CD4-positive, alpha-beta T cell (primary cell): ENCODE results near the gene RIPOR2. TPM values are rescaled to one million over a fixed set of nuclear protein-coding genes. Genes with fewer than 3 reads are reported as not detected.

Experiments
- ATAC-seq: fragments of 200-7000 bp; cut with Tn5 transposase; one replicate; pipeline ENCODE4 v1.10.0; 2022; ENCODE audit warnings: mild to moderate bottlenecking; ENCODE audit not compliant: poor library complexity
- CTCF ChIA-PET: fragments of 350-600 bp; sonication (Branson Sonifier 250); formaldehyde crosslinking; loops from one replicate; lab custom pipeline; 2021; ENCODE audit warnings: antibody characterized with exemption, inconsistent platforms; lab: Charles Lee
- POLR2A ChIA-PET: fragments of 350-600 bp; sonication (Branson Sonifier 250); formaldehyde crosslinking; loops from one replicate; lab custom pipeline; 2021; ENCODE audit warnings: antibody characterized with exemption, inconsistent platforms; lab: Charles Lee
- DNase-seq, 14 experiments: peaks; one replicate each; pipeline ENCODE4 v3.0.0-alpha.2; 2013 to 2020; ENCODE audit warnings: mixed read lengths in 2 of 14
- H3K27ac ChIP-seq, 2 donors: one replicate each; pipeline versions ENCODE4 v1.5.1 to v1.7.0; 2013; ENCODE audit warnings: low read length in 2 of 2, low read depth in 1 of 2, mild to moderate bottlenecking in 1 of 2
- H3K27me3 ChIP-seq, 2 experiments: 1 replicate in 1 of 2; 2 replicates in 1 of 2; pipeline versions ENCODE4 v1.6.1 to v1.7.0; 2013; ENCODE audit warnings: low read length in 2 of 2, control low read depth in 1 of 2, mild to moderate bottlenecking in 1 of 2, moderate library complexity in 1 of 2; ENCODE audit not compliant: insufficient read depth in 2 of 2, control insufficient read depth in 1 of 2
- H3K36me3 ChIP-seq: one replicate; pipeline ENCODE4 v1.6.1; 2013; ENCODE audit warnings: low read length, control low read depth; ENCODE audit not compliant: insufficient read depth
- H3K4me1 ChIP-seq: one replicate; pipeline ENCODE4 v1.6.1; 2013; ENCODE audit warnings: low read length, control low read depth; ENCODE audit not compliant: insufficient read depth
- H3K4me3 ChIP-seq: one replicate; pipeline ENCODE4 v1.5.1; 2013; ENCODE audit warnings: mild to moderate bottlenecking, low read length, moderate library complexity
- H3K9me3 ChIP-seq, 2 experiments: 1 replicate in 1 of 2; 2 replicates in 1 of 2; pipeline versions ENCODE4 v1.6.1 to v1.7.0; 2013; ENCODE audit warnings: low read length in 2 of 2, mild to moderate bottlenecking in 2 of 2, control low read depth in 1 of 2, moderate library complexity in 1 of 2; ENCODE audit not compliant: control insufficient read depth in 1 of 2, insufficient read depth in 1 of 2
- H3K27ac Mint-ChIP-seq: one replicate; pipeline ENCODE4 v1.8.0; 2020; ENCODE audit warnings: mixed read lengths
- H3K27me3 Mint-ChIP-seq: one replicate; pipeline ENCODE4 v1.8.0; 2021; ENCODE audit warnings: mixed read lengths
- H3K36me3 Mint-ChIP-seq: one replicate; pipeline ENCODE4 v1.8.0; 2021; ENCODE audit warnings: low read depth, mixed read lengths
- H3K4me1 Mint-ChIP-seq: one replicate; pipeline ENCODE4 v1.8.0; 2021; ENCODE audit warnings: low read depth, mixed read lengths
- H3K4me3 Mint-ChIP-seq: one replicate; pipeline ENCODE4 v1.8.0; 2020; ENCODE audit warnings: mild to moderate bottlenecking, mixed read lengths
- H3K9me3 Mint-ChIP-seq: one replicate; pipeline ENCODE4 v1.8.0; 2020; ENCODE audit warnings: mixed read lengths
- CTCF ChIP-seq: fragments of 200-600 bp; IDR thresholded peaks from one replicate; pipeline ENCODE4 v1.8.0; 2022; ENCODE audit warnings: antibody characterized with exemption, mild to moderate bottlenecking
- intact Hi-C, 2 experiments: fragments of 100-400 bp; cut with DNase I in 1 of 2; cut with micrococcal nuclease in 1 of 2; formaldehyde crosslinking; loops; one replicate each; pipeline versions ENCODE4 v1.15.1 to v1.9.0; 2023 to 2025; cut with DNase I, micrococcal nuclease
- total RNA-seq, 174 experiments: library from RNA in 2 of 174; stranded (reverse) in 2 of 174; gene quantifications; one replicate each; pipeline ENCODE4 v1.2.3 and lab custom pipeline; 2021 to 2026

Gene RIPOR2
- total RNA-seq, 2 experiments from 2014 or later = 123 to 129 TPM

- Histone ChIP-seq H3K4me3 (no peak overlapping the region), H3K27ac (peak overlapping the region in 1 of 2 donors; percentile 54), H3K9me3 (no peaks in the 10 kb centered on the region), H3K36me3 (peaks cover 97% of the 10 kb centered on the region), H3K27me3 (no peaks in the 10 kb centered on the region), H3K4me1 (peaks cover 36% of the 10 kb centered on the region)
- Mint-ChIP-seq H3K4me3 (no peak overlapping the region), H3K4me1 (peaks cover 77% of the 10 kb centered on the region), H3K9me3 (no peaks in the 10 kb centered on the region), H3K27ac (peak overlapping the region; percentile 97), H3K27me3 (no peaks in the 10 kb centered on the region), H3K36me3 (peaks cover 96% of the 10 kb centered on the region)
- TF ChIP-seq CTCF = no peak
- CTCF ChIA-PET = interaction anchor here (1.6 to 2.5 kb wide), 3 partner anchors 61 to 145 kb away, joined by 3 to 9 read pairs (median 5); no protein-coding TSS in a partner anchor
- intact Hi-C loops = no loop called here
- DNase-seq (no peak), ATAC-seq (no peak)
- POLR2A ChIA-PET = interaction anchor here (0.7 to 1.9 kb wide), 4 partner anchors 10 to 16 kb away, joined by 3 to 7 read pairs (median 5); no protein-coding TSS in a partner anchor
These were observed 63.0 kb downstream of the RIPOR2 start for GRCh38 chr6:24872779-24873178.

- Histone ChIP-seq H3K4me1 (peaks cover 54% of the 10 kb centered on the region), H3K27me3 (no peaks in the 10 kb centered on the region), H3K36me3 (peaks cover 97% of the 10 kb centered on the region), H3K4me3 (no peak overlapping the region), H3K9me3 (no peaks in the 10 kb centered on the region), H3K27ac (peak overlapping the region in 1 of 2 donors; percentile 53)
- Mint-ChIP-seq H3K36me3 (peaks cover 96% of the 10 kb centered on the region), H3K27me3 (no peaks in the 10 kb centered on the region), H3K4me3 (no peak overlapping the region), H3K4me1 (peaks cover 80% of the 10 kb centered on the region), H3K9me3 (no peaks in the 10 kb centered on the region), H3K27ac (peak overlapping the region; percentile 93)
- no peak for DNase-seq
- ChIA-PET POLR2A (interaction anchor here (0.7 to 1.1 kb wide), 3 partner anchors 10 to 149 kb away, joined by 3 to 5 read pairs (median 3); no protein-coding TSS in a partner anchor), CTCF (interaction anchor here (1.2 to 1.4 kb wide), 2 partner anchors 12 to 50 kb away, joined by 3 read pairs; no protein-coding TSS in a partner anchor)
- no peak for ATAC-seq
- intact Hi-C loops = loop anchor here in 1 of 2 experiments (5.0 kb wide), 1 partner anchor 1534 kb away; the partner anchor contains the start of gene BTN3A1
- no peak for TF ChIP-seq CTCF
These were observed 67.0 kb downstream of the RIPOR2 start for GRCh38 chr6:24868765-24869164.

- Mint-ChIP-seq H3K27me3 (no peaks in the 10 kb centered on the region), H3K36me3 (peaks cover 96% of the 10 kb centered on the region), H3K27ac (peak overlapping the region; percentile 93), H3K4me3 (peak overlapping the region; percentile 46), H3K4me1 (peaks cover 79% of the 10 kb centered on the region), H3K9me3 (no peaks in the 10 kb centered on the region)
- H3K9me3 ChIP-seq = no peaks in the 10 kb centered on the region
- peak overlapping the region; percentile 28 to 33 for H3K27ac ChIP-seq
- ChIA-PET POLR2A (interaction anchor here (0.8 to 3.5 kb wide), 6 partner anchors 9 to 124 kb away, joined by 3 to 18 read pairs (median 5); no protein-coding TSS in a partner anchor), CTCF (interaction anchor here (0.7 to 4.1 kb wide), 9 partner anchors 9 to 160 kb away, joined by 3 to 24 read pairs (median 9); no protein-coding TSS in a partner anchor)
- intact Hi-C loops = loop anchor here in 1 of 2 experiments (5.0 kb wide), 1 partner anchor 1535 kb away; the partner anchor contains the start of gene BTN3A1
- H3K4me3 ChIP-seq = no peak overlapping the region
- H3K4me1 ChIP-seq = peaks cover 59% of the 10 kb centered on the region
- DNase-seq (peak in 2 of 14 experiments; percentile 34 to 36), ATAC-seq (no peak)
- H3K36me3 ChIP-seq = peaks cover 97% of the 10 kb centered on the region
- peak; percentile 19 for TF ChIP-seq CTCF
- H3K27me3 ChIP-seq = no peaks in the 10 kb centered on the region
These were observed 68.6 kb downstream of the RIPOR2 start for GRCh38 chr6:24867104-24867703.
